SKM-1 (cell line): ENCODE data around the gene ZNF672.
"Not testable (repeated sequence)": the region's sequence is repeated elsewhere in the genome, so short reads cannot be mapped to it uniquely, and the experiment has no call there.

ENCODE experiments used
- DNase-seq: peaks from one replicate; lab custom pipeline; 2025; ENCODE audit not compliant: unreplicated experiment; lab: John Stamatoyannopoulos, UW

Gene ZNF672

GRCh38 chr1:248812736-248813425 is 25.1 kb upstream of the ZNF672 start:
- no peak for DNase-seq

DNA sequence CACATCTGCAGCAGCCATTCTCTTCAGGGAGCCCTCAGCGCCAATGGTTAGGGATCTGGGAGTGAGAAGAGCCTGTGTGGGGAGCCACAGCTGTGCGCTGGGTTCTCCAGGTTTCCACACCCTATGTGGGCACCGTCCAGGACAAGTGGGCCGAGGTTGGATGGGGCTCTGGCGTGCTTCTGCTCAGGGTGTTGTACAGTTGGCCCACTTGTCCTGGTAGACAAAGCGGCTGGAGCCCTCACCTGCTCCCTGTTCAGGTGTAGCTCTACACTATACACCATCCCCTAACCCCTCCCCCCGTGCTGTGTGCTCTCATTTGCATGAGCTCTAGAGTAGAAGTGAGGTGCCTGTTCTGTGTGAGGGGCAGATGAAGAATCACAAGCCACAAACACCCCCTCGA is 24.5 kb upstream of the ZNF672 start:
- DNase-seq: no peak

DNA sequence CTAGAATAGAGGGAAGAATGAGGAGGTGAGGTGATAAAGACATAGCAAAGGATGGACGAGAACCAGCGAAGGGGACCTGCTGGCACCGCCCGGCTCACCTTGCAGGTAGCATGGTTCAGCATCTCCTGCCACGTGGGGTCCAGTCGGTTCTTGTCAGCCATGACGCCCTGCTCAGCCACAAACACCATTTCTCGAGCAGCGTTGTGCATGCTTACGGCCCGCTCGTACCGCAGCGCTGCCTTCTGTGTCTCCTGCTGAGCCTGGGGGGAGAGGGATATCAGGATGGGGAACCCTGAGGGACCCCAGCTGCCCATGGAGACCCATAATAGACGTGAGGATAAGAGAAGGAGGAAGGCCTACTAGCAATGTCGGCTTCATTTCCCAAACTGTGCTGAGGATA is 23.7 kb upstream of the ZNF672 start:
- DNase-seq: no peak

- no peak for DNase-seq
These were observed 22.5 kb upstream of the ZNF672 start for GRCh38 chr1:248815407-248816034.

- no peak for DNase-seq
These were observed 21.8 kb upstream of the ZNF672 start for GRCh38 chr1:248816042-248816851.

DNA sequence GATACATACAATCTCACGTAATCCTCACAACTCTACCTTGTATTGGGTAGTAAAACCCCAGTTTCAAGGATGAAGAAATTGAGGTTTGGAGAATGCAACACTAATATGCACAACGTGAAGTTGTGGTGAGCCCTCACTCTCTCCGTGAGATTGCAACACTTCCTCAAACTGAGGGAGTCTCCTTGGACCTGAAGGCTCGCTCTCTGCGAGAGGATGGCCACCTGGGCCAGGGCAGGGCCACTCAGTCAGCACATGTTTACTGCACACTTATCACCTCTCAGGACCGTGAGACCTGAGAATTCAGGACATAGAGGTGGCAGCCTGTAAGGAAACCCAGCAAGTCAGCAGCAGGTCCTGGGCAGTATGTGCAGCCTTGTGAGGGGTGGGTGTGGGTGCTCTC is 21.0 kb upstream of the ZNF672 start:
- peak; percentile 99 for DNase-seq

DNA sequence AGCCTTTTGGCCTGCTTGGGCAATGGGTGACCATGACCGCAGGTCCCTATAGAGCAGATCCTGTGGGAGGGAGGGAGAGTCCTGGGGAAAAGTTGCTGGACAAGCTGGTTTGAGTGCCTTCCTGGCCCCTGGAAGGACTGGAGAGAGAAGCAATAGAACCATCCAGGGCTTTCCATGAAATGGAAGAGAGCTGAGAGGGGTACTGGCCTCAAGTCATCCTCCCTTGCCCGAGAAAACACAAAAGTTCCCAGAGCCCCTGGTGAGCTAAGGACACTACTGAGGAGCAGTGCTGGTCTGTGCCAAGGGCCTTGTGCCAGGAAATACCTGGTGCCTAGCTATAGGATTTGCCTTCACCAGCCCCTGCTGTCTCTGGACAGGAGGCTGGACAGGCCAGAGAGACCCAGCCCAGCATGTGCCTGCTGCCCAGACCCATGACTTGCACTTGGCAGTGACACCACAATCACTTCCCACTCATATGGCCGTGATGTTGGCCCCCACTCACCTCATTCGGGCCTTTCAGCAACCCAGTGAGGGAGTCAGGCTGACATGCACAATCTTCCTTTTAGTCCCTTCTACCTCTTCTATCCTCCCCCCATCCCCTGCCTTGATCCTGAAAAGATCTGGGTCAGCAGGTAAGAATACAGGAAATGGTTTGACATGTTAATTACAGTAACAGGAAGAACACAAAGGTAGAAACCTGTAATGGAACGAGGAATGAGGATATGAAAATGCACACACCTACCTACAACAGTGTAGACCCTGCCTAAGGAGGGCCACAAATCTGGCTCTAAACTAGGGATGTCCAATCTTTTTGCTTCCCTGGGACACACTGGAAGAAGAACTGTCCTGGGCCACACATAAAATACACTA is 19.3 kb upstream of the ZNF672 start:
- DNase-seq: no peak

DNA sequence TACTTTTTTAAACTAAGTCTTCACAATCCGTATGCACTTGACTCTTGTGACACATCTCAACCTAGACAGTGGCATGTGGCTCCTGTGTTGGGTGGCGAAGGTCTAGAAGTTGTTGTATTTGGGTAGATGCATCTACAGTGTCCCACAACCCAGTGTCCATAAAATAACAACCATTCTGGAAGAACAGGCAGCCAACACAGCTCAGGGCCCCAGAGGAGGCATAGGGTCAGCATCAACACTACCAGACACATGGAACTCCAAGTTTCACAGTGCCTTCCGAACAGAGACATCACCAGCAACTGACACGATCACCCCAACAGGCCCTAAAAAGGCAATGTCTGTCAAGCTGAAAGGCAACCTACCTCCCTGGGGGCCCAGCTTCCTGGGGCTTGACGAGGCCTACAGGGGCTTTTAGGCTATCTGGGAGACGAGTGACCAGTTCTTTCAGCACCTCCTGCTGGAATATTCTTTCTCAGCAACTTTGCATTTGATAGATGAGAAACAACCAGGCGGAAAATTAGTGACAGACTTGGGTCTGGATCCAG is 17.9 kb upstream of the ZNF672 start:
- no peak for DNase-seq

DNA sequence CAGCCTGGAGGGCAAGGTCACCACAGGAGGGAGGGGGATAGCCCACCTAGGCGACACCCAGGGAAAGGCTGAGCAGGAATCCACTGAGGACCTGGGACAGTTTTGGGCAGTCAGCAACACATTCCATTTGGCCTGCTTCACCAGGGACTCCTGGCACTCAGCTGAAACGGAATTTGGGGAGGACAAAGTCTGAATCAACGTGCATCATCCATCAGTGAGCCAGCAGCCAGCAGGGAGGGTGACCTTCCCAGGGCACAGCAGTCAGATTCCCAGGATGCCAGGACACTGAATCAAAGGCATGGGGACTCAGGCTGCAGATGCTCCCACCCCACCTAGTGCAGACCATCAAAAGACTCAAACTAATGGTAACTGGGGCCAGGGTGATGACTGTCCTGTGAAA is 16.9 kb upstream of the ZNF672 start:
- DNase-seq: no peak

- DNase-seq: no peak
These were observed 16.4 kb upstream of the ZNF672 start for GRCh38 chr1:248821641-248822040.

GRCh38 chr1:248822148-248823032 is 15.6 kb upstream of the ZNF672 start:
- DNase-seq: no peak

- DNase-seq: no peak
These were observed 14.5 kb upstream of the ZNF672 start for GRCh38 chr1:248823517-248824001.

GRCh38 chr1:248824301-248824700 is 13.7 kb upstream of the ZNF672 start:
- DNase-seq: no peak

- DNase-seq: no peak
These were observed 13.3 kb upstream of the ZNF672 start for GRCh38 chr1:248824701-248825100.

DNA sequence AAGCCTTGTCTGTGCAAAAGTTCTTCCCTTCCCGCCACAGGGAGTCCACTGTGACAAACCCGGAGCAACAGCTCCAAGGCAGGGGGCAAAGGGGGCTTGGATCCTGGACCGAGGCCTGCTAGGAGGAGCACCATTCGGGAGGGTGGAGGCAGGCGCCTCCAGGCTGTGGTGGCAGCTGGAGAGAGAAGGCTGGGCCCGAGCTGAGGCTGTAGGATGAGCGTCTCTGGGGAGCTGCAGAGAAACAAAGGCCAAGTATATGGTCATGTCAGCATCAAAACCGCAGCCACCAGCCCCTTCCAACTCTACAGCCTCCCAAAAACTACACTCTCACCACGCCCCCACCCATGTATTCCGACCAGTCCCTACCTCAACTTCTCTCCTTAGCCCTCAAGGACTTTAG is 12.9 kb upstream of the ZNF672 start:
- DNase-seq: no peak

GRCh38 chr1:248825573-248825908 is 12.5 kb upstream of the ZNF672 start:
- DNase-seq: peak; percentile 66

GRCh38 chr1:248825909-248826760 is 11.9 kb upstream of the ZNF672 start, which contains the start of gene SH3BP5L:
SH3BP5L (minus strand) TSS chr1:248825915; CDS start chr1:248824935, 980 bp downstream.
- DNase-seq: peak; percentile 98

DNA sequence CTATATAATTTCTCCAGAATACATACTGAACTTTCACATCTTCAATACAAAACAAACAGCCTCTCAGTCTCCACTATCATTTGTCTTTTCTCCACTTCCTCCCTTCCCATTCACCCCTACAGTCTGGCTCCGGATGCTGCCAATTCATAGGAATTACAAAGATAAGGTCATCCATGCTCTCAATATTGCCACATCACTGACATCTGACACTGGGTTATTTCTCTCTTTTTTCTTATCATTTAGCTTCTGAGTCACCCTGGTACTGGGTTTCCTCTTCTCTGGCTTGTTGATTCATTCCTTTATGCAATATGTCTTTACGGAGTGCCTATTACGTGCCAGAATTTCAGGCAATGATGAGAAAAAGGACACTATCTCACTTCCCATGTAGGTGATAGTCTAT is 9.2 kb upstream of the ZNF672 start:
- DNase-seq: peak; percentile 79

GRCh38 chr1:248830718-248831017 is 7.4 kb upstream of the ZNF672 start:
- DNase-seq: not testable (repeated sequence)
